ENCODE measurements around the gene ZG16B.

Gene ZG16B

GRCh38 chr16:2827374-2827791 is 2.7 kb upstream of the ZG16B start:
- H3K27me3 ChIP-seq (ENCODE audit: insufficient read depth, low read length, poor library complexity, severe bottlenecking), result no peaks in the 10 kb centered on the region
- no peak overlapping the region for H3K4me2 ChIP-seq (ENCODE audit: low read depth, low read length, poor library complexity, severe bottlenecking)
- no peaks in the 10 kb centered on the region for H4K20me1 ChIP-seq (ENCODE audit: insufficient read depth, low read length, poor library complexity, severe bottlenecking)
- no peak overlapping the region for H3K4me3 ChIP-seq (ENCODE audit: low read length, poor library complexity, severe bottlenecking)
- no peak overlapping the region for H2AFZ ChIP-seq (ENCODE audit: low read length)
- no peak overlapping the region for H3K9ac ChIP-seq (ENCODE audit: low read depth, low read length, poor library complexity, severe bottlenecking)
- no peaks in the 10 kb centered on the region for H3K4me1 ChIP-seq (ENCODE audit: insufficient read depth, low read length, poor library complexity, severe bottlenecking)
- H3F3A ChIP-seq (ENCODE audit: low read depth), result no peaks in the 10 kb centered on the region
- H3K9me2 ChIP-seq (replicated peaks; ENCODE audit: low read depth, low read length), result no peaks in the 10 kb centered on the region
- H3K9me3 ChIP-seq (ENCODE audit: insufficient read depth, low read depth, low read length), result no peaks in the 10 kb centered on the region
- H3K36me3 ChIP-seq (ENCODE audit: insufficient read depth, low read length), result no peaks in the 10 kb centered on the region
- no peaks in the 10 kb centered on the region for H3K79me2 ChIP-seq (ENCODE audit: insufficient read depth, low read length)
- TF ChIP-seq EZH2phosphoT487 (IDR thresholded peaks at IDR 0.05; ENCODE audit: borderline replicate concordance) (no peak), CTCF (conservative IDR thresholded peaks at IDR 0.05; ENCODE audit: low read length) (no peak)

- Histone ChIP-seq H3K27me3 (ENCODE audit: insufficient read depth, low read length, poor library complexity, severe bottlenecking) (no peaks in the 10 kb centered on the region), H3F3A (ENCODE audit: low read depth) (no peaks in the 10 kb centered on the region), H3K36me3 (ENCODE audit: insufficient read depth, low read length) (no peaks in the 10 kb centered on the region), H4K20me1 (ENCODE audit: insufficient read depth, low read length, poor library complexity, severe bottlenecking) (no peaks in the 10 kb centered on the region), H2AFZ (ENCODE audit: low read length) (no peak overlapping the region), H3K9me2 (replicated peaks; ENCODE audit: low read depth, low read length) (no peaks in the 10 kb centered on the region), H3K79me2 (ENCODE audit: insufficient read depth, low read length) (no peaks in the 10 kb centered on the region), H3K4me1 (ENCODE audit: insufficient read depth, low read length, poor library complexity, severe bottlenecking) (no peaks in the 10 kb centered on the region), H3K9ac (ENCODE audit: low read depth, low read length, poor library complexity, severe bottlenecking) (no peak overlapping the region), H3K9me3 (ENCODE audit: insufficient read depth, low read depth, low read length) (no peaks in the 10 kb centered on the region), H3K4me2 (ENCODE audit: low read depth, low read length, poor library complexity, severe bottlenecking) (no peak overlapping the region), H3K4me3 (ENCODE audit: low read length, poor library complexity, severe bottlenecking) (no peak overlapping the region)
- TF ChIP-seq EZH2phosphoT487 (IDR thresholded peaks at IDR 0.05; ENCODE audit: borderline replicate concordance) (no peak), CTCF (conservative IDR thresholded peaks at IDR 0.05; ENCODE audit: low read length) (no peak)
Measured at GRCh38 chr16:2827831-2828520, 2.1 kb upstream of the ZG16B start.

- Histone ChIP-seq H3K9ac (ENCODE audit: low read depth, low read length, poor library complexity, severe bottlenecking) (no peak overlapping the region), H3K79me2 (ENCODE audit: insufficient read depth, low read length) (no peaks in the 10 kb centered on the region), H3K27me3 (ENCODE audit: insufficient read depth, low read length, poor library complexity, severe bottlenecking) (no peaks in the 10 kb centered on the region), H3K9me2 (replicated peaks; ENCODE audit: low read depth, low read length) (no peaks in the 10 kb centered on the region), H3K4me3 (ENCODE audit: low read length, poor library complexity, severe bottlenecking) (no peak overlapping the region), H2AFZ (ENCODE audit: low read length) (no peak overlapping the region), H3F3A (ENCODE audit: low read depth) (no peaks in the 10 kb centered on the region), H3K36me3 (ENCODE audit: insufficient read depth, low read length) (no peaks in the 10 kb centered on the region), H4K20me1 (ENCODE audit: insufficient read depth, low read length, poor library complexity, severe bottlenecking) (no peaks in the 10 kb centered on the region), H3K9me3 (ENCODE audit: insufficient read depth, low read depth, low read length) (no peaks in the 10 kb centered on the region), H3K4me2 (ENCODE audit: low read depth, low read length, poor library complexity, severe bottlenecking) (no peak overlapping the region), H3K4me1 (ENCODE audit: insufficient read depth, low read length, poor library complexity, severe bottlenecking) (no peaks in the 10 kb centered on the region)
- no peak for TF ChIP-seq CTCF (conservative IDR thresholded peaks at IDR 0.05; ENCODE audit: low read length)
- no peak for TF ChIP-seq EZH2phosphoT487 (IDR thresholded peaks at IDR 0.05; ENCODE audit: borderline replicate concordance)
Measured at GRCh38 chr16:2828521-2828840, 1.6 kb upstream of the ZG16B start.

Data from Loucy (cell line).